Measurements from ENCODE around the gene RFX1.
"Not testable (repeated sequence)": the region's sequence is repeated elsewhere in the genome, so short reads cannot be mapped to it uniquely, and the experiment has no call there.

Gene RFX1

GRCh38 chr19:14006085-14006765 lies at the start of gene RFX1:
Gene RFX1 (minus strand): TSS chr19:14006320. CDS start chr19:13993843, 12,477 bp downstream.
- peak within 1 kb of the TSS; percentile 58 for H3K4me3 ChIP-seq (ENCODE audit: low read depth, low read length)

GRCh38 chr19:14055396-14055795 lies 49.3 kb upstream of the RFX1 start:
- H3K4me3 ChIP-seq (ENCODE audit: low read depth, low read length), result no peak overlapping the region

- H3K4me3 ChIP-seq (ENCODE audit: low read depth, low read length), result no peak overlapping the region
These were observed 48.6 kb upstream of the RFX1 start for GRCh38 chr19:14054721-14055120.

DNA sequence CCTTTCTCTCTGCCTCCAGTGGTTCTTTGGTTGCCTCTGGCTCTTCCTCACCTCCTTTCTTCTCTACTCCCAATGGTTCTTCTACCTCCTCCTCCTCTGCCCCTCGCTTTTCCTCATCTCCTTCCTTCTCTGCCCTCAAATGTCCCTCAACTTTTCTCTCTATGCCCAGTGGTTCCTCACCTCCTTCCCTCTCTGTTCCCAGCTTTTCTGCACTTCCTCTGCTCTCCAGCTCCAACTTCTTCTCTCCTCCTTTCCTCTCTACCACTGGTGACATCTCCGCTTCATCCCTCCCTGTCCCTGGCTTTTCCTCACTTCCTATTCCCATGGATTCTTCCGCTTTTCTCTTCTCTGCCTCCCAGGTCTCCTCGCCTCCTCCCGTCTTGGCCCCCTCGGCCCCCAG lies 48.0 kb upstream of the RFX1 start:
- H3K4me3 ChIP-seq (ENCODE audit: low read depth, low read length), result no peak overlapping the region

- no peak overlapping the region for H3K4me3 ChIP-seq (ENCODE audit: low read depth, low read length)
These were observed 47.4 kb upstream of the RFX1 start for GRCh38 chr19:14053500-14053899.

- H3K4me3 ChIP-seq (ENCODE audit: low read depth, low read length), result no peak overlapping the region
These were observed 46.9 kb upstream of the RFX1 start for GRCh38 chr19:14053032-14053431.

- H3K4me3 ChIP-seq (ENCODE audit: low read depth, low read length), result no peak overlapping the region
These were observed 46.4 kb upstream of the RFX1 start for GRCh38 chr19:14052470-14052869.

- no peak overlapping the region for H3K4me3 ChIP-seq (ENCODE audit: low read depth, low read length)
These were observed 45.9 kb upstream of the RFX1 start for GRCh38 chr19:14051980-14052379.

GRCh38 chr19:14050961-14051360 lies 44.8 kb upstream of the RFX1 start:
- not testable (repeated sequence) for H3K4me3 ChIP-seq (ENCODE audit: low read depth, low read length)

GRCh38 chr19:14050512-14050911 lies 44.4 kb upstream of the RFX1 start:
- H3K4me3 ChIP-seq (ENCODE audit: low read depth, low read length), result no peak overlapping the region

DNA sequence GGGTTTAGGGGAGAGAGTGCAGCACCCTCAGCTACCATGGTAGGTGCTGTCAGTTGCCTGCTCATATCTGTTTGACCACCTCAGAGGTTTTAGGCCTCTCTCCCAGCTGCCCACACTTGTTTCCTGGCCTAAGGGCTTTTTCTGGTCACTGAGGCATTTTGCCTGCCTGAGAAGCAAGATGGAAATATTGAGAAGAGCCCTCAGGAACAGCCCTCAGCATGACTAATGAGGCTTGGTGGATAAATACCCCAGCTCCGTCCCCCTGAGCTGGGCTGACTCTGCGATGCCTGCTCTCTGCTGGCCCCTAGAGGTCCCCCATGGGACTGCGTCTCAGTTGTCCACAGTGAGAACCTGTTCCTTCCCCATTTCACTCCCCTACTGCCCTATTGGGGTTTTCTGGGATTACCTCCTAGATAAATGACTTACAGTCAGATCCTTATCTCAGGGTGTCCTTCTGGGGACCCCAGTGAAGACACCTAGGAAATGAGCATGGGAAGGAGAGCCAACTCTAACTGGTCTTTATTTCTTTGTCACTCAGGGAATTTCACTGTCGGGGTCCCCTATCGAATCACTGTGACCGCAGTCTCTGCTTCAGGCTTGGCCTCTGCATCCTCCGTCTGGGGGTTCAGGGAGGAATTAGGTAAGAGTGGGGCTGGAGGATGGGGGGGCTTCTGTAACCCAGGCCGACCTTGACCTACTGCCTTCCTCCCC lies 42.5 kb upstream of the RFX1 start:
- H3K4me3 ChIP-seq (ENCODE audit: low read depth, low read length), result no peak overlapping the region

- not testable (repeated sequence) for H3K4me3 ChIP-seq (ENCODE audit: low read depth, low read length)
These were observed 41.7 kb upstream of the RFX1 start for GRCh38 chr19:14047866-14048265.

- not testable (repeated sequence) for H3K4me3 ChIP-seq (ENCODE audit: low read depth, low read length)
These were observed 36.8 kb upstream of the RFX1 start for GRCh38 chr19:14042659-14043608.

GRCh38 chr19:14039181-14039580 lies 33.1 kb upstream of the RFX1 start:
- H3K4me3 ChIP-seq (ENCODE audit: low read depth, low read length), result no peak overlapping the region

DNA sequence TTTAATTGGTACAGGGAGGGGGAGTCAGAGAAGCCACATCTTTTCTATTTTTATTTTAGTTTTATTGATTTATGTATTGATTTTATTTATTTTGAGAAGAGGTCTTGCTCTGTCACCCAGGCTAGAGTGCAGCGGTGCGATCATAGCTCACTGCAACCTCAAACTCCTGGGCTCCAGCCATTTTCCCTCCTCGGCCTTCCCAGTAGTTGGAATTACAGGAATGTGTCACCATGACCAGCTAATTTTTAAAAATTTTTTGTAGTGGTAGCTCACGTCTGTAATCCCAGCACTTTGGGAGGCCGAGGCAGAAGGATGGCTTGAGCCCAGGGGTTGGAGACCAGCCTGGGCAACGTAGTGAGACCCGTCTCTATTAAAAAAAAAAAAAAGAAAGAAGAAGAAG lies 29.6 kb upstream of the RFX1 start:
- no peak overlapping the region for H3K4me3 ChIP-seq (ENCODE audit: low read depth, low read length)

DNA sequence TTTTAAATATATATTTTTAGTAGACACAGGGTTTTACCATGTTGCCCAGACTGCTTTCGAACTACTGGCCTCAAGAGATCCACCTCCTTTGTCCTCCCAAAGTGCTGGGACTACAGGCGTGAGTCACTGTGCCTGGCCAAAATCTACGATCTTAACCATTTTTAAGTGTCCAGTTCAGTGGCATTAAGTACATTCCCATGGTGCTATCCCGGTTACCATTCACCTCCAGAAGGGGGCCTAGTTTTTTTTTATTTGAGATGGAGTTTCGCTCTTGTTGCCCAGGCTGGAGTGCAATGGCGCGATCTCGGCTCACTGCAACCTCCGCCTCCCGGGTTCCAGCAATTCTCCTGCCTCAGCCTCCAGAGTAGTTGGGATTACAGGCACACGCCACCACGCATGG lies 29.0 kb upstream of the RFX1 start:
- H3K4me3 ChIP-seq (ENCODE audit: low read depth, low read length), result not testable (repeated sequence)

GRCh38 chr19:14033946-14034345 lies 27.8 kb upstream of the RFX1 start:
- H3K4me3 ChIP-seq (ENCODE audit: low read depth, low read length), result no peak overlapping the region

DNA sequence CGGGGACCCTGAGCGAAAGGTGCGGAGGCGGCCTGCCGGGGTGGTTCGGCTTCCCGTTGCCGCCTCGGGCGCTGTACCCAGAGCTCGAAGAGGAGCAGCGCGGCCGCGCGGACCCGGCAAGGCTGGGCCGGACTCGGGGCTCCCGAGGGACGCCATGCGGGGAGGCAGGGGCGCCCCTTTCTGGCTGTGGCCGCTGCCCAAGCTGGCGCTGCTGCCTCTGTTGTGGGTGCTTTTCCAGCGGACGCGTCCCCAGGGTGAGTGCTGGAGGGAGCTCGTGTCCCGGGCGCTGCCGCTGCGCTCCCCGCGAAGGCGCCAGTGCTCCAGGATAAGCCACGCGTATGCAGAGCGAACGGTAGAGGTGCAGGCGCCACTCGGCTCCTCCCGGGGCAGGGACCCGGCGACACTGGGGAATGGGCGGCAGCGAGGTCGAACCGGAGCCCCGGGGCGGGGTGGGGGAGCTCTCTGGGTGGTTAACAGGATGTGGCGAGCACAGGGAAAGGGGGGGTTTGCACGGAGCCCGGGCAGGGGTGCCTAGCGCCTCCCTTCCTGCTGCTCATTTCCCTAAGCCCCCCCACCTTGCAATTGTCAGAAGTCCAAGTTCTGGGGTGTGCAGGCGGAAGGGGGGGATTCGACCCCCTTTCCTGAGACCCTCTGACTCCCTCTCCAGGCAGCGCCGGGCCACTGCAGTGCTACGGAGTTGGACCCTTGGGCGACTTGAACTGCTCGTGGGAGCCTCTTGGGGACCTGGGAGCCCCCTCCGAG lies 25.8 kb upstream of the RFX1 start, which contains the start of gene IL27RA:
TSS of gene IL27RA (plus strand) at position 44 of the 762 bp plus-strand sequence. CDS start at position 155, 111 bp downstream.
- H3K4me3 ChIP-seq (ENCODE audit: low read depth, low read length), result peak within 1 kb of the TSS; percentile 78

DNA sequence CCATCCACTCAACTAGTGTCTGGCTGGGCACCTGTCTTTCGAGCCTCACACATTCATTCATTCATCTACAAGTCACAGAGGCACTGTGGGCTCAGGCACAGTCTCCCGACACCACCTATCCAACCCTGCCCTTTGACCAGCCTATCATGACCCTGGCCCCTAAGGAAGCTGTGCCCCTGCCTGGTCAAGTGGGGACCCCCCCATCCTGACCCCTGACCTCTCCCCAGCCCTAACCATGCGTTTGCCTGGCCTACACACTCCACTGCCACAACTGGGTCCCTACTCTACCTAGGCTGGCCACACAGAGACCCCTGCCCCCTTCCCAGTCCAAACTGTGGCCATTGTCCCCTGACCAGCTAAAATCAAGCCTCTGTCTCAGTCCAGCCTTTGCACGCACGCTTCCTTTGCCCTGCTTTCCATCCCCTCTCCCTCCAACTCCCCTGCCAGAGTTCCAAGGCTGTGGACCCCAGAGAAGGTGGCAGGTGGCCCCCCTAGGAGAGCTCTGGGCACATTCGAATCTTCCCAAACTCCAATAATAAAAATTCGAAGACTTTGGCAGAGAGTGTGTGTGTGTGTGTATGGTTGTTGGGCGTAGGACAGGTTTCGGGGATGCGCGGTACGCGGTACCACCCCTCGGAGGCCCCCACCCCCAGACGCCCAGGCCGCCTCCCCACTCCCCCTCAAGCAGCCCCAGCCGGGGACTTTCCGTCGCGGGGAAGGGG lies 25.0 kb upstream of the RFX1 start:
- H3K4me3 ChIP-seq (ENCODE audit: low read depth, low read length), result peak overlapping the region; percentile 78

- H3K4me3 ChIP-seq (ENCODE audit: low read depth, low read length), result no peak overlapping the region
These were observed 22.8 kb upstream of the RFX1 start for GRCh38 chr19:14028901-14029300.

Data from iPS-11a (cell line).